ENCODE data around the gene FOXF2. TPM values are rescaled to one million over a fixed set of nuclear protein-coding genes. Genes with fewer than 3 reads are reported as not detected.

Gene FOXF2
- total and polyA plus RNA-seq, 2 of the 13 experiments (the other 11 are each of a cell fraction or from before 2014, with no cell fraction given), result not detected

DNA sequence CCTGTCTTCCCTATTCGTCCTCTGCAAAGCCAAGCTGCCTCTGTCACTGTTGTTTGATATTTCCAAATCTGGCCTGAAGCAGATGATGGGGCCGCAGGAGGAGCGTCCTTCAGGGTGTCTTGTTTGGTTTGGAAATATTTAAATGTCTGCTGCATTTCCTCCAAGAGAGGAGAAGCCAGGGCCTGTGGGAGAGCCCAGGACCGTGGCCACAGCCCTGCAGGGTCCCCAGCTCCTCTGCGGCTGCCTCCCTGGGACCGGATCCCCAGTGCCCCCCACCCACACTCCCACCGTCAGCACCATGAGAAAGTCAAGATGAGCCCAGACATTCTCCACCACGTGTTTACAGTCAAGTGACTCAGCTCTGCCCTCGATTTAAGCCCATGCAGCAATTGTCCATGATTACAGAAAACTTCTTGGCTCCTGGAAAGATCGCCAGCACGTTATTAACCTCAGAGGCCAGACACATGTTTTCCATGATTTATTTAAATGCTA lies 18.2 kb downstream of the FOXF2 start (continued):
- TF ChIP-seq E2F5 (CRISPR knock-in tag; conservative IDR thresholded peaks at IDR 0.05) (no peak), ZNF260 (CRISPR knock-in tag; IDR thresholded peaks at IDR 0.05; ENCODE audit: borderline replicate concordance, low read depth) (no peak), ZBTB3 (CRISPR knock-in tag; IDR thresholded peaks at IDR 0.05; ENCODE audit: borderline replicate concordance, low read depth) (no peak)

- H3K4me1 ChIP-seq (ENCODE audit: insufficient read depth, low read length), result no peaks in the 10 kb centered on the region
- ATAC-seq, result no peak
- WGBS (ENCODE audit: low lambda C conversion rate), result 48% methylated on average over 22 of the region's 22 CpGs
- H3K79me2 ChIP-seq (ENCODE audit: insufficient read depth, low read length), result no peaks in the 10 kb centered on the region
- CTCF ChIA-PET (ENCODE audit: low intra/inter-chr PET ratio, low total read pairs), result no interaction called here
- no peaks in the 10 kb centered on the region for H3K9me3 ChIP-seq (ENCODE audit: low read length)
- in situ Hi-C loops (cut with HindIII; ENCODE audit: extremely low pct_ligation_motif_present, low pct_unique_long_range_greater_than_20kb) (no loop called here), intact Hi-C loops (cut with micrococcal nuclease; ENCODE audit: unreplicated experiment) (no loop called here)
- no peak for DNase-seq (ENCODE audit: low spot score)
- H2AFZ ChIP-seq (ENCODE audit: low read length), result no peak overlapping the region
- no peaks in the 10 kb centered on the region for H3K36me3 ChIP-seq (replicated peaks in 1 of 2; ENCODE audit: control insufficient read depth in 1 of 2, insufficient read depth in 2 of 2, low read length in 2 of 2)
- H3K9ac ChIP-seq (ENCODE audit: insufficient read depth, low read depth, low read length), result no peak overlapping the region
- no peaks in the 10 kb centered on the region for H4K20me1 ChIP-seq (ENCODE audit: insufficient read depth, low read length)
- TF ChIP-seq, protein P1, sequence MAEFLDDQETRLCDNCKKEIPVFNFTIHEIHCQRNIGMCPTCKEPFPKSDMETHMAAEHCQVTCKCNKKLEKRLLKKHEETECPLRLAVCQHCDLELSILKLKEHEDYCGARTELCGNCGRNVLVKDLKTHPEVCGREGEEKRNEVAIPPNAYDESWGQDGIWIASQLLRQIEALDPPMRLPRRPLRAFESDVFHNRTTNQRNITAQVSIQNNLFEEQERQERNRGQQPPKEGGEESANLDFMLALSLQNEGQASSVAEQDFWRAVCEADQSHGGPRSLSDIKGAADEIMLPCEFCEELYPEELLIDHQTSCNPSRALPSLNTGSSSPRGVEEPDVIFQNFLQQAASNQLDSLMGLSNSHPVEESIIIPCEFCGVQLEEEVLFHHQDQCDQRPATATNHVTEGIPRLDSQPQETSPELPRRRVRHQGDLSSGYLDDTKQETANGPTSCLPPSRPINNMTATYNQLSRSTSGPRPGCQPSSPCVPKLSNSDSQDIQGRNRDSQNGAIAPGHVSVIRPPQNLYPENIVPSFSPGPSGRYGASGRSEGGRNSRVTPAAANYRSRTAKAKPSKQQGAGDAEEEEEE (CRISPR knock-in tag; IDR thresholded peaks at IDR 0.05; ENCODE audit: borderline replicate concordance), result no peak
- TF ChIP-seq ZMAT3 (CRISPR knock-in tag; conservative IDR thresholded peaks at IDR 0.05), result no peak
- no peak for TF ChIP-seq KLF16 (CRISPR knock-in tag; IDR thresholded peaks at IDR 0.05)
- TF ChIP-seq JDP2 (CRISPR knock-in tag; IDR thresholded peaks at IDR 0.05; ENCODE audit: borderline replicate concordance), result no peak
- no peak for TF ChIP-seq ZNF34 (CRISPR knock-in tag; IDR thresholded peaks at IDR 0.05; ENCODE audit: borderline replicate concordance)
- TF ChIP-seq ZNF781 (CRISPR knock-in tag; IDR thresholded peaks at IDR 0.05; ENCODE audit: borderline replicate concordance, not compliant biosample characterization), result no peak
- TF ChIP-seq SIX1 (CRISPR knock-in tag; IDR thresholded peaks at IDR 0.05; ENCODE audit: borderline replicate concordance), result no peak
- no peak for TF ChIP-seq KLF11 (CRISPR knock-in tag; IDR thresholded peaks at IDR 0.05)
- TF ChIP-seq RFXANK (CRISPR knock-in tag; IDR thresholded peaks at IDR 0.05), result no peak
- TF ChIP-seq HBP1 (CRISPR knock-in tag; IDR thresholded peaks at IDR 0.05; ENCODE audit: low read depth), result no peak
- TF ChIP-seq ZNF382 (CRISPR knock-in tag; IDR thresholded peaks at IDR 0.05; ENCODE audit: borderline replicate concordance), result no peak
- no peak for TF ChIP-seq RBFOX2 (IDR thresholded peaks at IDR 0.05; ENCODE audit: low read depth, low read length)
- TF ChIP-seq ZNF747 (CRISPR knock-in tag; IDR thresholded peaks at IDR 0.05; ENCODE audit: borderline replicate concordance), result no peak
- no peak for TF ChIP-seq ISX (CRISPR knock-in tag; conservative IDR thresholded peaks at IDR 0.05)
- TF ChIP-seq ZNF446 (CRISPR knock-in tag; IDR thresholded peaks at IDR 0.05), result no peak
- TF ChIP-seq ZBTB20 (CRISPR knock-in tag; IDR thresholded peaks at IDR 0.05; ENCODE audit: borderline replicate concordance, low read depth), result no peak
- H3K27ac ChIP-seq (ENCODE audit: extremely low read length, insufficient read depth, low read length), result no peak overlapping the region
- POLR2A ChIA-PET, result no interaction called here
- H3K4me3 ChIP-seq (replicated peaks in 1 of 3; ENCODE audit: insufficient read depth in 1 of 3, low read depth in 2 of 3, low read length in 3 of 3), result no peak overlapping the region
- FAIRE-seq, result no peak
- no peak overlapping the region for H3K4me2 ChIP-seq (ENCODE audit: low read depth, low read length)
- BruUV-seq (replicated peaks), result no TSS peak
- H3K27me3 ChIP-seq (ENCODE audit: control insufficient read depth in 1 of 2, insufficient read depth in 2 of 2, low read length in 2 of 2), result peaks cover 8 to 85% of the 10 kb centered on the region in 2 experiments; a peak in 4 of 5 replicates
Measured at GRCh38 chr6:1409774-1410465, 20.5 kb downstream of the FOXF2 start.

Data from HepG2 (cell line).